ENCODE measurements around the gene RBM5. TPM values are rescaled to one million over a fixed set of nuclear protein-coding genes. Genes with fewer than 3 reads are reported as not detected.

RBM5 gene
- total RNA-seq, 1 donor from 2014 or later = 80.3 TPM

DNA sequence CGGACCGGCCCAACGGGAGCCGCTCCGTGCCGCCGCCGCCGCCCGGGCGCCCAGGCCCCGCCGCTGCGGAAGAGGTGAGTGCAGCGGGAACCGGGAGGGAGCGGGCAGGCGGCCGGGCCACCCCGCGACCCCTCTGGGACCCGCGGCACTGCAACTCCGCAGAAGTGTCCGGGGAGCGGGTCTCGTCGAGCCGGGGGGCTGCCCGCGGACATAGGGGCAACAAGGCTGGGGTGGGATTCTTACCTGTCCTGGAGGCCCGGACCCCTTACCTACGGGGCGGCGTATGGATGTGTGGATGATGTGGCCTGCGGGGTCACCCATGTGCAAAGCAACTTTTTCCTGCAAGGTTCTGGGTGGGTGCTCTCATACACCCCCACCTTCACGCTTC lies 66.8 kb downstream of the RBM5 start:
- Histone ChIP-seq H3K36me3 (ENCODE audit: control insufficient read depth, insufficient read depth, low read length) (peaks cover 13% of the 10 kb centered on the region), H3K27me3 (ENCODE audit: control insufficient read depth, insufficient read depth, low read length) (no peaks in the 10 kb centered on the region), H3K4me3 (ENCODE audit: low read depth, low read length) (peak overlapping the region; percentile 70)
- no peak for DNase-seq (ENCODE audit: low read depth)
- no peak for FAIRE-seq
- TF ChIP-seq, protein P1, sequence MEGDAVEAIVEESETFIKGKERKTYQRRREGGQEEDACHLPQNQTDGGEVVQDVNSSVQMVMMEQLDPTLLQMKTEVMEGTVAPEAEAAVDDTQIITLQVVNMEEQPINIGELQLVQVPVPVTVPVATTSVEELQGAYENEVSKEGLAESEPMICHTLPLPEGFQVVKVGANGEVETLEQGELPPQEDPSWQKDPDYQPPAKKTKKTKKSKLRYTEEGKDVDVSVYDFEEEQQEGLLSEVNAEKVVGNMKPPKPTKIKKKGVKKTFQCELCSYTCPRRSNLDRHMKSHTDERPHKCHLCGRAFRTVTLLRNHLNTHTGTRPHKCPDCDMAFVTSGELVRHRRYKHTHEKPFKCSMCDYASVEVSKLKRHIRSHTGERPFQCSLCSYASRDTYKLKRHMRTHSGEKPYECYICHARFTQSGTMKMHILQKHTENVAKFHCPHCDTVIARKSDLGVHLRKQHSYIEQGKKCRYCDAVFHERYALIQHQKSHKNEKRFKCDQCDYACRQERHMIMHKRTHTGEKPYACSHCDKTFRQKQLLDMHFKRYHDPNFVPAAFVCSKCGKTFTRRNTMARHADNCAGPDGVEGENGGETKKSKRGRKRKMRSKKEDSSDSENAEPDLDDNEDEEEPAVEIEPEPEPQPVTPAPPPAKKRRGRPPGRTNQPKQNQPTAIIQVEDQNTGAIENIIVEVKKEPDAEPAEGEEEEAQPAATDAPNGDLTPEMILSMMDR (IDR thresholded peaks at IDR 0.05; ENCODE audit: insufficient read depth, low read length, severe bottlenecking) = no peak

DNA sequence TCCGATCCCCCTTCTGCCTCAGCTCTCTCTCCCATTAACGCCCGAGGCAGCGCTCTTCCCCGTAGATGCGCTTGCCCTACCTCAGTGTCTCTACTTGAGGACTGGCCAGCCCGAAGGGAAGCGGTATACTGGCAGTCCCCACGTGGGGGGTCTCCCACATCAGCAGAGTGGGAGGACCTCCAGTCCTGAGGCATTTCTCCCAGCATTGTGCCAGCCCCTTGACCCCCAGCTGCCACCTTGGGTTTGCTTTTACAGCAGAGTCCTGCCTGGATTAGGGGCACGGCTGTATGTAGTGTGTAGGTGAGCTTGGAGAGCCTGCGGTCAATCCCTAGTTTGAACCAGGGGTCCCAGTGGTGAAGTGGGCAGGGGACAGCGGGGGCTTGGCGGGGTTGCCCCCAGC lies 67.2 kb downstream of the RBM5 start:
- no peak for FAIRE-seq

DNA sequence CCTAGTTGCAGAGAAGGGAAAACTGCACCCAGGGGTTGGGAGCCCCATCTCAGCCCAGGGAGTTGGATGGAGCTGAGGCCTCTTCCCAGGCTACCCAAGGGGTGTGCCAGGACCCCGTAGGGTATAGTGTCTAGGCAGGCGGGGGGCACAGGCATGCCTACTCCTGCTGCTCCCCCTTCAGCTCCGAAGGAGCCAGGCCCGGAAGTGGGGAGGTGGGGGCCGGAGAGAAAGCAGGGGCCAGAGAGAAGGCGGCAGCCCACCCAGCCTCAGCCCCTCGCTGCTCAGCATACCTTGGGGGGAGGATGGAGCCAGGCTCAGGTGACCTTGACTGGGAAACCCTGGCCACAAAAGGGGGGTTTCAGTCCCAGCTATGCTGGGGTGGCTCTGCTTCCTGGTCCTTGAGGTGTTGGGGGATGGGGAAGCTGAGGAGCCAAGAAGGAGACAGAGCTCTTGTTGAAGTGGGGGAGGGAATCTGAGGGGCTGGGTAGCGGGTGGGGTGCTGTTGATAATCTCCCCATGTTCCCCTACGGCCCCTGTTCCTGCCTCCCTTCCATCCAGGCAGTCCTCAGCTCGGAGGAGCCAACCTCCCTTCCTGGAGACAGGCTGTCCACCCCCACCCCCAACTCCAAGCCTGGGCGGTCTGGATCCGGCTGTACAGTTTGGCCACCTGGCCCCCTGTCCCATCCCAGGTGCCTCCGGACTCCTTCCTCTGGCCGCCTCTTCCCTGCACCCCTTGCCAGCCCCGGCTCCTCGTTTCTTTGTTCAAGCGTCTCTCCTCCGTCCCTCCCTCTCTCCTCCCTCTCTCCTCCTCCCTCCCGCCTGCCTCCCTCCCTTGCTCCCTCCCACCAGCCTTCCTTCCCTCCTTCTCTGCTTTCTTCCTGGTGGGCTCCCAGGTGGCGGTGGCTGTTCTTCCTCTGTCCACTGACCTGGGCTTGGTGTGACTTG lies 68.1 kb downstream of the RBM5 start:
- TF ChIP-seq, protein P1 (IDR thresholded peaks at IDR 0.05; ENCODE audit: insufficient read depth, low read length, severe bottlenecking) = no peak
- FAIRE-seq (no peak), DNase-seq (ENCODE audit: low read depth) (no peak)
- peak overlapping the region; percentile 70 for H3K4me3 ChIP-seq (ENCODE audit: low read depth, low read length)
- peaks cover 23% of the 10 kb centered on the region for H3K36me3 ChIP-seq (ENCODE audit: control insufficient read depth, insufficient read depth, low read length)
- no peaks in the 10 kb centered on the region for H3K27me3 ChIP-seq (ENCODE audit: control insufficient read depth, insufficient read depth, low read length)

More for the DNA sequence above, 67.2 kb downstream of the RBM5 start:
- Histone ChIP-seq H3K4me3 (ENCODE audit: low read depth, low read length) (peak overlapping the region; percentile 70), H3K36me3 (ENCODE audit: control insufficient read depth, insufficient read depth, low read length) (peaks cover 14% of the 10 kb centered on the region), H3K27me3 (ENCODE audit: control insufficient read depth, insufficient read depth, low read length) (no peaks in the 10 kb centered on the region)
- TF ChIP-seq, protein P1 (IDR thresholded peaks at IDR 0.05; ENCODE audit: insufficient read depth, low read length, severe bottlenecking) = no peak
- no peak for DNase-seq (ENCODE audit: low read depth)

DNA sequence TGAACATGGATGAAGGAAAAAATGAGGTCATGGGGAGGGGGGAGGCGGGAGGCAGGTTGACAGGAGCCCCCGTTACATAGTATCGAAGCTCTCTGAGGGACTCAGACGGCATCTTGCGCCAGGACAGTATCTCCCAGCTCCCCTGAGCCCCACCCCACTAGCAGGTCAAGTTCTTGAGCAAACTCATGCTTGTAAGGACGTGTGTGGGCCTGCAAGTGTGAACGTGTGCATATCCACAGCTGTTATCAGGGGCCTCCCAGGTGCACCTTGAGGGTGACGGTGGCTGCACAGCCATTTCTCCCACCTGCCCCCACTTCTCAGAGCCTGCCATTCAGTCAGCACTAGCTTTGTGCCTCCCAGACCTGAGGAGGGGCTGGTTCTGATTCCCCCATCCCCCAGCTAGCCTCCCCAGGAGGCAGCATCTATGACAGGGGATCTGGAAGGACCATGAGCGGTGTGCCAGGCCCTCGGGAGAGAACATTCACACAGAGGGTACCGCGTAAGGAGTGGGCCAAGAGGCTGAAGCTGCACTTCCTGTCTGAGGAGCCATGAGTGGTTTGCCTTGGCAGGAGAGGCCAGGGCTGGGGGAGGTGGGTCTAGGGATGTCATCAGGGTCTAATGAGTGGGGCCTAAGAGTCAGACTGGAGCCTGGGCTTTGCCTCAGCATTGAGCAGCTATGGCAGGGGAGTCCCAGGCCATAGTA lies 69.3 kb downstream of the RBM5 start:
- TF ChIP-seq, protein P1 (IDR thresholded peaks at IDR 0.05; ENCODE audit: insufficient read depth, low read length, severe bottlenecking) = no peak
- peak; percentile 92 for FAIRE-seq
- peak overlapping the region; percentile 70 for H3K4me3 ChIP-seq (ENCODE audit: low read depth, low read length)
- DNase-seq (ENCODE audit: low read depth) = peak; percentile 95
- H3K27me3 ChIP-seq (ENCODE audit: control insufficient read depth, insufficient read depth, low read length) = no peaks in the 10 kb centered on the region
- peaks cover 29% of the 10 kb centered on the region for H3K36me3 ChIP-seq (ENCODE audit: control insufficient read depth, insufficient read depth, low read length)

DNA sequence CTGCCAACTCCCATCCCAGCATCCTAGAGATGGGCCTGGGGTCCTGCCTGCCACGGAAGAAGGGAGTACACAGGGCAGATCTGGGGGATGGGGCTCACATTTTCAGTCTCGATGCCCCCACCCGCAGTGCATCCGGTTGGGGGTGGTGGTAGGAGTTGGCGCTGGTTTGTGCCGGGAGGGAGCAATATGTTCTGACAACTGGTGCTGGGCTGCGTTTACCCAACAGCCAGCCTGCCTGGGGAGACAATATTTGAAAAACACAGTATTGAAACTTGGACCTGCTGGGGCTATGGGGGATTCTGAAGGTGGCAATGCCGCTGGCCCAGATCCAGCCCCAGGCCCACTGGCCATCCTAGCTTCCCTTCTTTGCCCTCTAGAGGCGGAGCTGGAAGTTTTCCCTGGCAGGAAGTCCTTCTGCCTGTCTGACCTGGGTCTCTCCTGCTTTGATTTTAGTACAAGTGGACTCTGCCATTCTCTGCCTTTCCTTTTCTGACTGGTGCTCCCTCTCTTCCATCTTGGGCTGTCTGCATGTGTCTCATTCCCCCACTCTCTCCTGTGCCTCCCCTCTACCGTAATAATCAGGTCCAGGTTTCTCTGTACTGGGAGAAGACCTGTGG lies 69.9 kb downstream of the RBM5 start:
- Histone ChIP-seq H3K27me3 (ENCODE audit: control insufficient read depth, insufficient read depth, low read length) (no peaks in the 10 kb centered on the region), H3K36me3 (ENCODE audit: control insufficient read depth, insufficient read depth, low read length) (peaks cover 32% of the 10 kb centered on the region), H3K4me3 (ENCODE audit: low read depth, low read length) (peak overlapping the region; percentile 70)
- no peak for FAIRE-seq
- TF ChIP-seq, protein P1 (IDR thresholded peaks at IDR 0.05; ENCODE audit: insufficient read depth, low read length, severe bottlenecking) = peak; percentile 46
- no peak for DNase-seq (ENCODE audit: low read depth)
